H1 (cell line): Measurements from ENCODE around the gene SRXN1. TPM values are rescaled to one million over a fixed set of nuclear protein-coding genes. Genes with fewer than 3 reads are reported as not detected.

ENCODE experiments used
- CTCF ChIA-PET: fragments of 300-600 bp; sonication (Branson Sonifier 250); formaldehyde crosslinking; loops from one replicate; lab custom pipeline; 2021; ENCODE audit not compliant: partially characterized antibody; lab: Charles Lee
- POLR2A ChIA-PET: fragments of 300-600 bp; sonication (Branson Sonifier 250); formaldehyde crosslinking; loops from one replicate; lab custom pipeline; 2021; ENCODE audit warnings: inconsistent platforms; ENCODE audit not compliant: partially characterized antibody; lab: Charles Lee
- DNase-seq, 2 experiments: peaks; one replicate each; pipeline versions ENCODE4 v3.0.0 to v3.0.0-alpha.2; 2010 to 2022; ENCODE audit warnings: low spot score in 2 of 2, low read depth in 1 of 2, mixed read lengths in 1 of 2
- FAIRE-seq: peaks from 2 replicates; lab custom pipeline; 2011; peaks lifted over from hg19 to GRCh38; lab: Jason Lieb, UNC
- H2AFZ ChIP-seq: 2 replicates; pipeline ENCODE4 v1.8.1; 2012; ENCODE audit warnings: low read length, inconsistent platforms
- H2AK5ac ChIP-seq: 2 replicates; pipeline ENCODE4 v1.6.1; 2013; ENCODE audit warnings: low read depth, low read length
- H2BK120ac ChIP-seq: replicated peaks from 2 replicates; pipeline ENCODE3; 2013; ENCODE audit warnings: low read depth, low read length, inconsistent platforms
- H2BK12ac ChIP-seq: 2 replicates; pipeline ENCODE4 v1.6.1; 2013; ENCODE audit warnings: low read depth, low read length
- H2BK15ac ChIP-seq: 2 replicates; pipeline ENCODE4 v1.6.1; 2013; ENCODE audit warnings: low read length
- H2BK20ac ChIP-seq: 2 replicates; pipeline ENCODE4 v1.6.1; 2013; ENCODE audit warnings: low read length
- H2BK5ac ChIP-seq: 2 replicates; pipeline ENCODE4 v1.6.1; 2013; ENCODE audit warnings: low read depth, low read length
- H3K14ac ChIP-seq: 2 replicates; pipeline ENCODE4 v1.6.1; 2013; ENCODE audit warnings: inconsistent platforms; ENCODE audit not compliant: insufficient read length
- H3K18ac ChIP-seq: 2 replicates; pipeline ENCODE4 v1.6.1; 2013; ENCODE audit warnings: low read length; ENCODE audit errors: extremely low read depth
- H3K23ac ChIP-seq: 2 replicates; pipeline ENCODE4 v1.6.1; 2013; ENCODE audit warnings: inconsistent platforms; ENCODE audit not compliant: insufficient read length
- H3K23me2 ChIP-seq: 2 replicates; pipeline ENCODE4 v1.6.1; 2013; ENCODE audit warnings: low read depth, low read length
- H3K27ac ChIP-seq: 2 replicates; pipeline ENCODE4 v1.6.1; 2011; ENCODE audit warnings: low read depth, low read length, inconsistent platforms
- H3K27me3 ChIP-seq, 4 experiments: replicated peaks in 1 of 4; 1 replicate in 1 of 4; 2 replicates in 3 of 4; pipeline versions ENCODE4 v1.6.1 to v1.8.1; 2011 to 2013; ENCODE audit warnings: low read length in 3 of 4, mild to moderate bottlenecking in 3 of 4, inconsistent platforms in 2 of 4, mixed read lengths in 2 of 4, moderate library complexity in 1 of 4; ENCODE audit not compliant: control insufficient read depth in 3 of 4, insufficient read depth in 3 of 4; ENCODE audit errors: extremely low read depth in 1 of 4
- H3K36me3 ChIP-seq, 4 experiments: 2 replicates each; pipeline versions ENCODE4 v1.6.1 to v1.8.1; 2011 to 2013; ENCODE audit warnings: mild to moderate bottlenecking in 4 of 4, low read length in 3 of 4, moderate library complexity in 2 of 4, control low read depth in 1 of 4, inconsistent platforms in 1 of 4; ENCODE audit not compliant: insufficient read depth in 4 of 4, control insufficient read depth in 2 of 4
- H3K4ac ChIP-seq: replicated peaks from 2 replicates; pipeline ENCODE3; 2013; ENCODE audit warnings: low read length, low read depth, mixed read lengths, inconsistent platforms; ENCODE audit not compliant: insufficient read length
- H3K4me1 ChIP-seq, 4 experiments: replicated peaks in 1 of 4; 1 replicate in 1 of 4; 2 replicates in 3 of 4; pipeline versions ENCODE4 v1.6.1 to v1.8.1; 2011 to 2013; ENCODE audit warnings: low read length in 3 of 4, inconsistent platforms in 2 of 4, mixed read lengths in 1 of 4; ENCODE audit not compliant: insufficient read depth in 4 of 4, control insufficient read depth in 3 of 4
- H3K4me2 ChIP-seq, 2 experiments: 2 replicates each; pipeline versions ENCODE4 v1.6.1 to v1.8.1; 2011 to 2013; ENCODE audit warnings: low read depth in 2 of 2, low read length in 2 of 2, control low read depth in 1 of 2, inconsistent platforms in 1 of 2, mild to moderate bottlenecking in 1 of 2; ENCODE audit not compliant: insufficient read depth in 1 of 2
- H3K4me3 ChIP-seq, 4 experiments: fragments of 200-600, 300-600 bp in 1 of 4; sonication (generic), shearing (Covaris generic), sonication (Bioruptor Twin) in 1 of 4; 2 replicates each; pipeline versions ENCODE4 v1.5.1 to v1.8.1; 2011 to 2016; ENCODE audit warnings: low read length in 4 of 4, low read depth in 3 of 4, control low read depth in 2 of 4, inconsistent platforms in 2 of 4, mild to moderate bottlenecking in 2 of 4, mixed read lengths in 1 of 4, moderate library complexity in 1 of 4; ENCODE audit not compliant: insufficient read depth in 2 of 4; ENCODE audit errors: extremely low read depth in 1 of 4
- H3K56ac ChIP-seq: replicated peaks from 2 replicates; pipeline ENCODE3; 2013; ENCODE audit warnings: low read depth, mild to moderate bottlenecking, mixed read lengths, low read length, inconsistent platforms; ENCODE audit not compliant: insufficient read length
- H3K79me1 ChIP-seq: 2 replicates; pipeline ENCODE4 v1.6.1; 2013; ENCODE audit warnings: low read depth, low read length, control low read depth
- H3K79me2 ChIP-seq, 2 experiments: 2 replicates each; pipeline versions ENCODE4 v1.6.1 to v1.8.1; 2012 to 2013; ENCODE audit warnings: low read length in 2 of 2, mild to moderate bottlenecking in 2 of 2, inconsistent platforms in 1 of 2; ENCODE audit not compliant: insufficient read depth in 2 of 2, control insufficient read depth in 1 of 2
- H3K9ac ChIP-seq, 4 experiments: replicated peaks in 1 of 4; 1 replicate in 1 of 4; 2 replicates in 3 of 4; pipeline versions ENCODE4 v1.6.1 to v1.8.1; 2011 to 2013; ENCODE audit warnings: low read depth in 3 of 4, low read length in 3 of 4, control low read depth in 2 of 4, mild to moderate bottlenecking in 2 of 4, moderate library complexity in 2 of 4, inconsistent platforms in 1 of 4; ENCODE audit errors: extremely low read depth in 1 of 4
- H3K9me3 ChIP-seq, 2 experiments: 2 replicates each; pipeline versions ENCODE4 v1.6.1 to v1.8.1; 2012 to 2013; ENCODE audit warnings: mild to moderate bottlenecking in 2 of 2, moderate library complexity in 2 of 2, control low read depth in 1 of 2, inconsistent platforms in 1 of 2, low read depth in 1 of 2, low read length in 1 of 2, mixed read lengths in 1 of 2; ENCODE audit not compliant: insufficient read depth in 2 of 2
- H4K20me1 ChIP-seq, 2 experiments: replicated peaks in 1 of 2; 2 replicates each; pipeline versions ENCODE3 to v1.8.1; 2011 to 2013; ENCODE audit warnings: inconsistent platforms in 2 of 2, low read length in 2 of 2, mild to moderate bottlenecking in 1 of 2; ENCODE audit not compliant: insufficient read depth in 2 of 2, control insufficient read depth in 1 of 2
- H4K5ac ChIP-seq: 2 replicates; pipeline ENCODE4 v1.6.1; 2013; ENCODE audit warnings: low read length, low read depth, mixed read lengths, inconsistent platforms; ENCODE audit not compliant: insufficient read length
- H4K8ac ChIP-seq: 2 replicates; pipeline ENCODE4 v1.8.0; 2013; ENCODE audit warnings: mild to moderate bottlenecking, moderate library complexity, low read length, inconsistent platforms; ENCODE audit not compliant: insufficient read depth; ENCODE audit errors: extremely low read depth
- H4K91ac ChIP-seq: replicated peaks from 2 replicates; pipeline ENCODE3; 2013; ENCODE audit warnings: low read length, mixed read lengths, inconsistent platforms; ENCODE audit not compliant: insufficient read length
- CBX8 ChIP-seq: fragments of 300-800, 300-1000 bp; sonication (generic); IDR thresholded peaks from 2 replicates; pipeline ENCODE4 v1.7.1; 2016; ENCODE audit warnings: low read depth, low read length, borderline replicate concordance
- FOSL1 ChIP-seq: IDR thresholded peaks from 2 replicates; pipeline ENCODE4 v1.6.1; 2011; ENCODE audit warnings: mild to moderate bottlenecking, low read depth, low read length, moderate library complexity; ENCODE audit not compliant: insufficient read depth
- MAFK ChIP-seq: IDR thresholded peaks from 2 replicates; pipeline ENCODE4 v1.6.1; 2012; ENCODE audit warnings: low read depth, mild to moderate bottlenecking, improper control_type of control experiment, low read length
- POLR2A ChIP-seq, 2 experiments: IDR thresholded peaks; 1 replicate in 1 of 2; 2 replicates in 1 of 2; pipeline ENCODE4 v1.6.1; 2011; ENCODE audit warnings: low read depth in 2 of 2, low read length in 2 of 2, mild to moderate bottlenecking in 2 of 2; ENCODE audit errors: control extremely low read depth in 1 of 2
- SRF ChIP-seq: IDR thresholded peaks from 2 replicates; pipeline ENCODE4 v1.6.1; 2011; ENCODE audit warnings: mild to moderate bottlenecking, low read depth, low read length, moderate library complexity
- SUZ12 ChIP-seq: fragments of 200-600 bp; sonication (generic); IDR thresholded peaks from 2 replicates; pipeline ENCODE4 v1.6.1; 2012; ENCODE audit warnings: mild to moderate bottlenecking, inconsistent platforms, low read length, moderate library complexity, mixed read lengths
- TAF1 ChIP-seq: IDR thresholded peaks from 2 replicates; pipeline ENCODE4 v1.6.1; 2011; ENCODE audit warnings: mild to moderate bottlenecking, low read depth, low read length
- WGBS, 2 experiments: shearing (Covaris generic) in 1 of 2; methylation state at CpG; one replicate each; pipeline versions ENCODE4 v1.1.6 to v1.1.7; 2013 to 2015; ENCODE audit warnings: low lambda C conversion rate in 2 of 2, mixed read lengths in 2 of 2, inconsistent platforms in 1 of 2, low coverage in 1 of 2, missing lambda C conversion rate in 1 of 2; ENCODE audit not compliant: insufficient replicate concordance in 2 of 2, insufficient coverage in 1 of 2, insufficient read length in 1 of 2; ENCODE audit errors: extremely low coverage in 1 of 2, missing lambda C conversion rate in 1 of 2; 5-methylcytosine and 5-hydroxymethylcytosine counted together
- polyA plus RNA-seq, 7 experiments: library from polyadenylated mRNA; depleted of rRNA in 3 of 7; stranded (reverse) in 5 of 7; unstranded in 2 of 7; fragments of >200 nt in 5 of 7; fragments of 200-250 nt in 2 of 7; gene quantifications; 1 replicate in 5 of 7; 2 replicates in 1 of 7; 4 replicates in 1 of 7; pipeline versions ENCODE4 v1.2.1 to v1.2.3, GENCODE V29; 2011 to 2013; ENCODE audit warnings: missing spikeins in 2 of 7, mixed read lengths in 2 of 7
- total RNA-seq: library from RNA; stranded (reverse); fragmentation: NEBNext Ultra II Directional; extraction: Animal tissue kit (Norgen Biotek cat#: 25700); gene quantifications from 2 replicates; pipeline ENCODE4 v1.2.1, GENCODE V29; 2021
- TF ChIP-seq, protein P1 (sequence below): IDR thresholded peaks from 2 replicates; pipeline ENCODE4 v1.6.1; 2012; ENCODE audit warnings: inconsistent platforms

The SRXN1 gene
- total and polyA plus RNA-seq, 2 of the 8 experiments (the other 6 are each of a cell fraction or from before 2014, with no cell fraction given), result 12.2 to 15.8 TPM

- TF ChIP-seq SUZ12, result no peak
- no peak for TF ChIP-seq TAF1
- no peak for TF ChIP-seq SRF
- no peak for TF ChIP-seq FOSL1
- TF ChIP-seq MAFK, result no peak
- TF ChIP-seq CBX8, result no peak
- no peak for TF ChIP-seq POLR2A (IDR thresholded peaks at IDR 0.05; ENCODE audit: control extremely low read depth in 1 of 2, low read depth in 2 of 2, low read length in 2 of 2)
- TF ChIP-seq, protein P1, sequence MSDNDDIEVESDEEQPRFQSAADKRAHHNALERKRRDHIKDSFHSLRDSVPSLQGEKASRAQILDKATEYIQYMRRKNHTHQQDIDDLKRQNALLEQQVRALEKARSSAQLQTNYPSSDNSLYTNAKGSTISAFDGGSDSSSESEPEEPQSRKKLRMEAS, result no peak
- H4K8ac ChIP-seq, result no peak overlapping the region
- no peak overlapping the region for H3K4ac ChIP-seq
- no peak overlapping the region for H3K4me2 ChIP-seq
- H2AFZ ChIP-seq, result no peak overlapping the region
- H3K23me2 ChIP-seq, result no peaks in the 10 kb centered on the region
- no peaks in the 10 kb centered on the region; a peak in 1 of 8 replicates for H3K36me3 ChIP-seq
- no peaks in the 10 kb centered on the region for H3K79me2 ChIP-seq
- H2AK5ac ChIP-seq, result no peak overlapping the region
- no peak overlapping the region for H2BK20ac ChIP-seq
- no peak overlapping the region for H4K5ac ChIP-seq
- H3K9ac ChIP-seq, result no peak overlapping the region
- H3K14ac ChIP-seq, result no peak overlapping the region
- CTCF ChIA-PET, result interaction anchor here (1.0 to 3.0 kb wide), 10 partner anchors 11 to 49 kb away, joined by 3 to 15 read pairs (median 4); no protein-coding TSS in a partner anchor
- no peaks in the 10 kb centered on the region for H4K20me1 ChIP-seq
- H3K4me1 ChIP-seq, result 0 out of 7 replicates have a peak, but pooled peaks cover 0 to 5% (median 1%) of the 10 kb centered on the region in 4 experiments
- H2BK5ac ChIP-seq, result no peak overlapping the region
- H3K23ac ChIP-seq, result no peak overlapping the region
- no peak overlapping the region for H3K18ac ChIP-seq
- WGBS, 2 experiments, result 91% methylated on average over 4 of the region's 4 CpGs; no CpG with 5 or more reads in 1 of the 2 experiments
- no peaks in the 10 kb centered on the region for H3K79me1 ChIP-seq
- POLR2A ChIA-PET, result interaction anchor here (0.5 to 1.5 kb wide), 3 partner anchors 12 to 75 kb away, joined by 3 read pairs; no protein-coding TSS in a partner anchor
- no peak overlapping the region for H4K91ac ChIP-seq
- no peaks in the 10 kb centered on the region; a peak in 1 of 7 replicates for H3K27me3 ChIP-seq
- no peak overlapping the region for H2BK12ac ChIP-seq
- no peak overlapping the region for H3K56ac ChIP-seq
- no peak overlapping the region for H3K4me3 ChIP-seq
- H2BK15ac ChIP-seq, result no peak overlapping the region
- FAIRE-seq, result no peak
- H3K27ac ChIP-seq, result no peak overlapping the region
- H2BK120ac ChIP-seq, result no peak overlapping the region
- no peaks in the 10 kb centered on the region for H3K9me3 ChIP-seq
- DNase-seq, result no peak
Observed at GRCh38 chr20:617934-618690, 34.9 kb downstream of the SRXN1 start.
